LNCAP (cell line): ENCODE results near the gene TBC1D3H.
"Not testable (repeated sequence)": the region's sequence is repeated elsewhere in the genome, so short reads cannot be mapped to it uniquely, and the experiment has no call there.

ENCODE experiments used
- TF ChIP-seq, protein P1 (sequence below): fragments of 450-650 bp; IDR thresholded peaks from 2 replicates; pipeline ENCODE4 v1.5.1; 2017; ENCODE audit warnings: mild to moderate bottlenecking

TBC1D3H gene

DNA sequence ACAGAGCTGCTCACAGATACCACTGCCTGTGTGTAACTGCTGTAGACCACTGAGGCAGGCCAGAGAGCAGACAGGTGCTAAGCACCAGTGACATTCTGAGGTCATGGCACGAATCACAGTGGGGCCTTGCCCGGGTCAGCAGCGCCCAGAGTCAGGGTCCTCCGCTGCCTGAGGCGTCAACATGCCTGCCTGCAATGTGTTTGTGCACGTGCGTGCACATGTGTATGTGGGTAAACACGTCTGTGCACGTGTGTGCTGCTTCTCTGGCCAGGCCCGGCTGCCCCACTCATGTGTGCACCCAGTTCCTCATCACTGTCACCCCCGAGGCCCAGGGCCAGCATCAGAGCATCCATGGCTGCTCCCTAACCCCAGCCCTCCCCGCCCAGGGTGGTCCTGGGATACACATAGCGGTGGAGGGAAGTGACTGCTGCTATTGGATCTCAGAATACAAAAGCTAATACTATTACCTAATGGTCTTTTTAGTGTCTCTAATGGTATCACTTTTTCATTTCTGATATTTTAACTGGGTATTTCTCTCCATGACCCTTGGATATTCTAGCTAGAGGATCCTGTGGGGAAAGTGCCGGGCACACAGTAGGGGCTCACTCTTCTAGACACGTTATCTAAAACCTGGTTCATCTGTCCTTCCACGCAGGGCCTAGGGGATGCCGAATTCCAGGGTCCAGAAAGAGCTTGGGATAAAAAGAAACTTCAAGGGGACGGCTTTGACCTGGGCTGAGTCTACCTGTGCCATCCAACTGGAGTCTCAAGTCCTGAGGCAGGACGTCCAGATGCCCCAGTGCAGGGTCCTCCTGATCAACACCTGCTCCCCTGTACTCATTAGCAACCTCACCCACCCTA, at the start of gene TBC1D3H:
TBC1D3H (minus strand) TSS at position 51 of the 861 bp plus-strand sequence. CDS start 1,540 bp downstream, outside the sequence.
- TF ChIP-seq, protein P1, sequence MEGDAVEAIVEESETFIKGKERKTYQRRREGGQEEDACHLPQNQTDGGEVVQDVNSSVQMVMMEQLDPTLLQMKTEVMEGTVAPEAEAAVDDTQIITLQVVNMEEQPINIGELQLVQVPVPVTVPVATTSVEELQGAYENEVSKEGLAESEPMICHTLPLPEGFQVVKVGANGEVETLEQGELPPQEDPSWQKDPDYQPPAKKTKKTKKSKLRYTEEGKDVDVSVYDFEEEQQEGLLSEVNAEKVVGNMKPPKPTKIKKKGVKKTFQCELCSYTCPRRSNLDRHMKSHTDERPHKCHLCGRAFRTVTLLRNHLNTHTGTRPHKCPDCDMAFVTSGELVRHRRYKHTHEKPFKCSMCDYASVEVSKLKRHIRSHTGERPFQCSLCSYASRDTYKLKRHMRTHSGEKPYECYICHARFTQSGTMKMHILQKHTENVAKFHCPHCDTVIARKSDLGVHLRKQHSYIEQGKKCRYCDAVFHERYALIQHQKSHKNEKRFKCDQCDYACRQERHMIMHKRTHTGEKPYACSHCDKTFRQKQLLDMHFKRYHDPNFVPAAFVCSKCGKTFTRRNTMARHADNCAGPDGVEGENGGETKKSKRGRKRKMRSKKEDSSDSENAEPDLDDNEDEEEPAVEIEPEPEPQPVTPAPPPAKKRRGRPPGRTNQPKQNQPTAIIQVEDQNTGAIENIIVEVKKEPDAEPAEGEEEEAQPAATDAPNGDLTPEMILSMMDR, result not testable (repeated sequence)
